ACC112 (cell line): ENCODE measurements around the gene LRRFIP1.

Experiments used
- H2AFZ ChIP-seq: fragments of 200-600 bp; sonication (generic); one replicate; pipeline ENCODE4 v1.6.0; 2017; ENCODE audit warnings: antibody characterized with exemption, low read length; ENCODE audit not compliant: unreplicated experiment
- H3K27ac ChIP-seq: fragments of 200-600 bp; sonication (generic); 2 replicates; pipeline ENCODE4 v1.5.1; 2014; ENCODE audit warnings: low read depth, mild to moderate bottlenecking, antibody characterized with exemption, low read length, moderate library complexity
- H3K27me3 ChIP-seq: fragments of 200-600 bp; sonication (generic); 2 replicates; pipeline ENCODE4 v1.6.1; 2014; ENCODE audit warnings: mild to moderate bottlenecking, antibody characterized with exemption, low read length, moderate library complexity, mixed read lengths; ENCODE audit not compliant: insufficient read depth
- H3K36me3 ChIP-seq: fragments of 200-600 bp; sonication (generic); 2 replicates; pipeline ENCODE4 v1.6.1; 2016; ENCODE audit warnings: mild to moderate bottlenecking, antibody characterized with exemption, low read length, moderate library complexity, mixed read lengths; ENCODE audit not compliant: insufficient read depth
- H3K4me1 ChIP-seq: fragments of 200-600 bp; sonication (generic); one replicate; pipeline ENCODE4 v1.6.1; 2016; ENCODE audit warnings: low read length, mixed read lengths; ENCODE audit not compliant: insufficient read depth, unreplicated experiment, control insufficient read depth
- H3K4me3 ChIP-seq: fragments of 200-600 bp; sonication (generic); 2 replicates; pipeline ENCODE4 v1.5.1; 2014; ENCODE audit warnings: mild to moderate bottlenecking, low read depth, low read length
- H3K79me2 ChIP-seq: fragments of 200-600 bp; sonication (generic); one replicate; pipeline ENCODE4 v1.6.0; 2016; ENCODE audit warnings: low read length; ENCODE audit not compliant: control insufficient read depth, unreplicated experiment, insufficient read depth

LRRFIP1 gene

GRCh38 chr2:237701859-237702390 is 74.5 kb downstream of the LRRFIP1 start:
- Histone ChIP-seq H3K79me2 (peaks cover 91% of the 10 kb centered on the region), H3K4me1 (peaks cover 66% of the 10 kb centered on the region), H3K4me3 (peak overlapping the region; percentile 18; the same call in 1 of the 2 replicates), H3K27ac (peak overlapping the region; percentile 57), H3K27me3 (no peaks in the 10 kb centered on the region), H3K36me3 (no peaks in the 10 kb centered on the region), H2AFZ (no peak overlapping the region)

- H2AFZ ChIP-seq: no peak overlapping the region
- H3K4me3 ChIP-seq: peak overlapping the region; percentile 18
- no peaks in the 10 kb centered on the region for H3K36me3 ChIP-seq
- H3K27me3 ChIP-seq: no peaks in the 10 kb centered on the region
- H3K79me2 ChIP-seq: peaks cover 90% of the 10 kb centered on the region
- peak overlapping the region; percentile 57 for H3K27ac ChIP-seq
- peaks cover 62% of the 10 kb centered on the region for H3K4me1 ChIP-seq
These were observed 75.3 kb downstream of the LRRFIP1 start for GRCh38 chr2:237702441-237703391.

GRCh38 chr2:237704501-237705434 is 77.4 kb downstream of the LRRFIP1 start:
- Histone ChIP-seq H3K79me2 (peaks cover 82% of the 10 kb centered on the region), H3K27ac (0 out of 2 replicates have a peak overlapping the region, but pooled peaks have one; percentile 57)

GRCh38 chr2:237706257-237706656 is 78.9 kb downstream of the LRRFIP1 start:
- Histone ChIP-seq H3K27me3 (no peaks in the 10 kb centered on the region), H3K36me3 (0 out of 2 replicates have a peak, but pooled peaks cover under 1% of the 10 kb centered on the region), H3K4me3 (no peak overlapping the region), H3K79me2 (peaks cover 68% of the 10 kb centered on the region), H3K4me1 (peaks cover 41% of the 10 kb centered on the region), H3K27ac (no peak overlapping the region), H2AFZ (no peak overlapping the region)

More at GRCh38 chr2:237704501-237705434, 77.4 kb downstream of the LRRFIP1 start:
- no peaks in the 10 kb centered on the region for H3K36me3 ChIP-seq
- H3K4me1 ChIP-seq: peaks cover 54% of the 10 kb centered on the region
- H3K27me3 ChIP-seq: no peaks in the 10 kb centered on the region
- H2AFZ ChIP-seq: no peak overlapping the region
- no peak overlapping the region for H3K4me3 ChIP-seq

- Histone ChIP-seq H3K27ac (no peak overlapping the region), H3K4me1 (peaks cover 23% of the 10 kb centered on the region), H3K79me2 (peaks cover 56% of the 10 kb centered on the region), H3K4me3 (no peak overlapping the region), H3K36me3 (0 out of 2 replicates have a peak, but pooled peaks cover 3% of the 10 kb centered on the region), H2AFZ (no peak overlapping the region), H3K27me3 (no peaks in the 10 kb centered on the region)
These were observed 80.6 kb downstream of the LRRFIP1 start for GRCh38 chr2:237708065-237708398.

GRCh38 chr2:237708491-237708890 is 81.1 kb downstream of the LRRFIP1 start:
- Histone ChIP-seq H3K36me3 (0 out of 2 replicates have a peak, but pooled peaks cover 3% of the 10 kb centered on the region), H3K27ac (no peak overlapping the region), H2AFZ (no peak overlapping the region)

GRCh38 chr2:237708961-237709360 is 81.6 kb downstream of the LRRFIP1 start:
- no peak overlapping the region for H3K4me3 ChIP-seq
- peaks cover 14% of the 10 kb centered on the region for H3K4me1 ChIP-seq
- no peak overlapping the region for H2AFZ ChIP-seq
- no peaks in the 10 kb centered on the region for H3K27me3 ChIP-seq
- H3K27ac ChIP-seq: no peak overlapping the region
- H3K36me3 ChIP-seq: 0 out of 2 replicates have a peak, but pooled peaks cover 3% of the 10 kb centered on the region
- peaks cover 47% of the 10 kb centered on the region for H3K79me2 ChIP-seq

More at GRCh38 chr2:237708491-237708890, 81.1 kb downstream of the LRRFIP1 start:
- H3K79me2 ChIP-seq: peaks cover 52% of the 10 kb centered on the region
- H3K4me1 ChIP-seq: peaks cover 19% of the 10 kb centered on the region
- H3K27me3 ChIP-seq: no peaks in the 10 kb centered on the region
- H3K4me3 ChIP-seq: no peak overlapping the region

GRCh38 chr2:237711458-237712150 is 84.2 kb downstream of the LRRFIP1 start:
- no peak overlapping the region for H3K4me3 ChIP-seq
- 0 out of 2 replicates have a peak, but pooled peaks cover 3% of the 10 kb centered on the region for H3K36me3 ChIP-seq
- no peaks in the 10 kb centered on the region for H3K4me1 ChIP-seq
- no peaks in the 10 kb centered on the region for H3K27me3 ChIP-seq
- peaks cover 36% of the 10 kb centered on the region for H3K79me2 ChIP-seq
- no peak overlapping the region for H3K27ac ChIP-seq
- H2AFZ ChIP-seq: no peak overlapping the region

GRCh38 chr2:237712477-237713377 is 85.3 kb downstream of the LRRFIP1 start:
- Histone ChIP-seq H2AFZ (no peak overlapping the region), H3K4me1 (no peaks in the 10 kb centered on the region), H3K27ac (no peak overlapping the region), H3K27me3 (no peaks in the 10 kb centered on the region), H3K36me3 (0 out of 2 replicates have a peak, but pooled peaks cover 3% of the 10 kb centered on the region), H3K79me2 (peaks cover 25% of the 10 kb centered on the region), H3K4me3 (no peak overlapping the region)
